ENCODE results near the gene RCBTB1.

RCBTB1 gene

DNA sequence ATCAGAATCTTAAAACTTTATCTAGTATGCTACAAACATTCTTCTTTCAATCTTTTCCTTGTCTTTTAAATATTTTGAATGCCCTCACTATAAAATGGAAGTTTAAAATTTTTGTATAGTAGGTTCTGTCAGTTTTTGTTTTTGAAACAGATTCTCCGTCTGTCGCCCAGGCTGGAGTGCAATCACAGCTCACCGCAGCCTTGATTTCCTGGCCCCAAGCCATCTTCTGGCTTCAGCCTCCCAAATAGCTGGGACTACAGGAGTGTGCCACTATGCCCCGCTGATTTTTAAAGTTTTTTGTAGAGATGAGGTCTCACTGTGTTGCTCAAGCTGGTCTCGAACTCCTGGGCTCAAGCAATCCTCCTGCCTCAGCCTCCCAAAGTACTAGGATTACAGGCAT is 68.9 kb downstream of the RCBTB1 start:
- no peak for DNase-seq (ENCODE audit: low spot score)

DNA sequence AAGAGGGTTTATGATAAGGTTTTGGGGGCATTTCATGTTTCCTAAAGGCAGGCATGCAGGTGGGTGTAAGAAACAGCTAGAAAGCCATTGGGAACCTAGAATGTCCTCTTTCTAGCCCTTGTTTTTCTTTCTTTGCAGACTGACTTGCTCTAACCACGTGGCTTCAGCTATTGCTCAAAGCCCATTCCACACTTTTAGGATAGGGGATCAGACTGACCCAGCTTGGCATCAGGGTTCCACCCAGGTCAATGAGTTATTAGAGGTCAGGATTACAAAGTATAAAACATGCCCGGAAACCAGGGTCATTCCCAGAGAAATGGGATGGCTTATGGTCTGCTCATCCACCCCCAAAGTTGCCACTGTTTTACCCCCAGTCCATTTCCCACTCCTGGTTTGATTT is 72.8 kb downstream of the RCBTB1 start:
- no peak for DNase-seq (ENCODE audit: low spot score)

DNA sequence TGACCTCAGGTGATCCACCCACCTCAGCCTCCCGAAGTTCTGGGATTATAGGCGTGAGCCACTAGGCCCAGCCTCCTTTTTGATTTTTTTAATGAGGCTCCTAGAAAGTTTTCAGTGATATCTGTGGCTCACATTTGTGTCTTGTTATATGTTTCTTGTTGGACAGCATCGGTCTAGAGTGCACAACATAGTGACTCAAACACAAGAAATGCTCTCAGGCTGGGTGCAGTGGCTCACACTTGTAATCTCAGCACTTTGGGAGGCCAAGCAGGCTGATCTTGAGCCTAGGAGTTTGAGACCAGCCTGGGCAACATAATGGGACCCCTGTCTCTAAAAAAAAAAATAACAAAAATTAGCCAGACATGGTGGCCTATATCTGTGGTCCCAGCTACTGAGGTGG is 81.4 kb downstream of the RCBTB1 start:
- no peak for DNase-seq (ENCODE audit: low spot score)

DNA sequence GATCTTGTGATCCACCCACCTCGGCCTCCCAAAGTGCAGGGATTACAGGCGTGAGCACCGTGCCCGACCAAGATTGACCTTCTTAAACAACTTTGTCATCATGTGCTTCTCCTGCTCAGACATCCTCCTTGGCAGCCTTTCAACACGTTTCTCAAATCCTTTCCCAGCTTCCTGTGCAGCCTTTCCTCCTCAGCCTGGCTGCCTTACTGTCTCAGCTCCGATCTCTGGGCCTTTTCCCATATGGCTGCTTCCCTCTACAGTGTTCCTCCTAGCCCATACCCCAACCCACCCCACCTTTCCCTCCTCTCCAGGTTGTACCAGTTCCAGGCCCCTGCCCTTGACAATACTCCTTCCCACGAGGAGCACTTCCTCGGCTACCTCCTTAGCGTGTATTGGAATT is 82.4 kb downstream of the RCBTB1 start:
- DNase-seq (ENCODE audit: low spot score) = no peak

DNA sequence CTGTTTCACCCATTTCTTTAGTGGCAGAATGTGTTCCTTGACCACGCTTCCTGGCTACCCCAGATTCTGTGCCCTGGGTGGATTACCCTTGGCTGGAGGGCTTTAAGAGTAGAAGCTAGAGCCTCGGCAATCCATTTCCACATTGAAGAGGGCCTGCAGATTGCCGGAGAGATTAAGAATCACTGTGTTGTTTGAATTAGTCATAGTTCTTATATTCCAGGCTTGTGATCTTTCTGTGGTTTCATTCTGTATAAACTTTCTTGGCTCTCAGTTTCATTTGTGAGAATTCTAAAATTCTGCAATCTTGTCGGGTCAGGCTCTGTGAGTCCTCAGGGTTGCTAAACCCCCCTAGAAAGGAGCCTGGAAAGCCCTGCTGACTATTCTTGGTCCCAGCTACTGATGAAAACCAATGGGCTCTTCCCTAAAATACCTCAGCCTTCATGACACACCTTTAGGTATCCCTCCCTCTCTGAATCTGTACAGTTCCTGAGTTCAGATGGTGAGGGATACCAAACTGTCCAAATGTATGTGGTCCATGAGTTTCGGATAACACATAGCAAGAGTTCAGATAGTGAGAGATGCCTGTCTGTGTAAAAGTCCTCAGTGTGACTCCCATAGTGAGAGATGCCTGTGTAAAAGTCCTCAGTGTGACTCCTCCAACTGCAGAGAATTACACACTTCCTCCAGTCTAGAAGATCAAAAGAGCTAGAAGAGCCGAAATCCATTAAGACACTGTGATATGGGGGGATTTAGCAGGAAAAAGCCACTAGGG is 85.3 kb downstream of the RCBTB1 start:
- peak; percentile 27 for DNase-seq (ENCODE audit: low spot score)

DNA sequence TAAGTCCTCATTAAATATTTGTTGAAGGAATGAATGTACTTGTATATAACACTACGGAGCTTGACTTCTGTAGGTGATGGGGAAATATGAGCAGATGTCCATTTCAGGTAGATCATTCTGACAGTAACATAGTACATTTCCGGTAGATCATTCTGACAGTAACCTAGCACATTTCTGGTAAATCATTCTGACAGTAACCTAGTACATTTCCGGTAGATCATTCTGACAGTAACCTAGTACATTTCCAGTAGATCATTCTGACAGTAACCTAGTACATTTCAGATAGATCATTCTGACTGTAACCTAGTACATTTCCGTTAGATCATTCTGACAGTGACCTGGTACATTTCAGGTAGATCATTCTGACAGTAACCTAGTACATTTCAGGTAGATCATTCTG is 87.2 kb downstream of the RCBTB1 start:
- DNase-seq (ENCODE audit: low spot score) = no peak

DNA sequence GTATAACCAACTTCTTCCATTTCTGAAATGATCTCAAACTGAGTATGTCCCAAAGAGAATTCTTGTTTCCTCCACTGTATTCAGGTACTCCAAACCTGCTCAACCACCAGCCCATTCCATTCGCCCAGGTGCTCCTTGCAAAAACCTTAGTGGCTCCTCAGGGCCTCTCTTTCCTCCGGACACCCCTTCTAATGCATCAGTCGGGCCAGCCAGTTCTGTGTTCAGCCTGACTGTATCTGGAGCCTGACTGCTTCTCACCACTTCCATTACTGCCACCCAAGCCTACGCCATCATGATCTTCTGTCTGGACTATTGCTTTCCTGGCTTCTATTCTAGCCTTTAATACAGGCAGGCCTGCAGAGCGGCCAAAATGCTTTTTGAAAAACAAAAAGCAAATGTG is 88.1 kb downstream of the RCBTB1 start:
- no peak for DNase-seq (ENCODE audit: low spot score)

- peak; percentile 58 for DNase-seq (ENCODE audit: low spot score)
Observed at GRCh38 chr13:49496837-49497236, 88.5 kb downstream of the RCBTB1 start.

DNA sequence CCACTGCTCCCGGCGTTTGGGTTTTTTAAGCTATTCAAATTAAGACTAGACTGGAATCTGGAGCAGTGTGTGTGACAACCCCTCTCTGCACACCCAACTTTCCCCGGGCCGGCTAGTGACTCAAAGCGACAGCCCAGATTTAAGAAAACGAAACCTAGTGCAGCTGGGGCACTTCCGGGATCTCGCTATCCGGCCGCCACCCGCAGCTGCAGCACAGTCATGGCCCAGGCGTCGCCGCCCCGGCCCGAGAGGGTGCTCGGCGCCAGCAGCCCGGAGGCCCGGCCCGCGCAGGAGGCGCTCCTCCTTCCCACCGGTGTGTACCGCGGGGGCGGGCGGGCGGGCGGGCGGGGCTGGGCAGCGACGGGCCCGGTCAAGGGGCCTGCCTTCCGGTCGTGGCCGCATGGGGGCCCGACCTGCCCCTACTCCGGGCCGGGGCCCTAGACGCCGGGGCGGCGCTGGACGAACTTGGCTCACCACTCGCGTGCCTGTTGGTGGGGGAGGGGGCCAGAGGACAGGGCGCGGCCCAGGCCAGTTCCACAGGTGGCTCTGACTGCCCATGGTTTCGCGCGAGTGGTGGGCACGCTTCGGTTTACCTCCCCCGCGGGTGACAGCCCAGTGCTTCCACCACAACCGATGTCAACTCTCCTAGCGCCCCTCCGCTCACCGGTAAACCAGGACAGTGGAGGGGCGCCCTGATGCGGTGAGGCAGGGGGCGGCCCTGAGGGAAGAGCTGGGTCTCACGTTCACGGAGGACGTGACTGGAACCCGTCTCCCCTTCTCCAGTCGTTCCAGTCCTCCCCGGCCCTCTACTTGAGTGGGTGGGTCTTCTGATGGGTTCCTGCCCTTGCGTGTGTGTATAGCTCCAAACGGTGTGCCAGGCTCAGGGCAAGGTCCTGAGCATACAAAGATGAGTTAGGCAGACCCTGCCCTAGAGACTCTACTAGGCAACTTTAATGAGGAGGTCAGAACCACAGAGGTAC is 89.3 kb downstream of the RCBTB1 start, which contains the start of gene PHF11:
PHF11 (plus strand) TSS at position 171 of the 980 bp plus-strand sequence; CDS start at position 220, 49 bp downstream.
- peak; percentile 91 for DNase-seq (ENCODE audit: low spot score)

- DNase-seq (ENCODE audit: low spot score) = no peak
Observed at GRCh38 chr13:49494645-49495044, 90.7 kb downstream of the RCBTB1 start.

GRCh38 chr13:49488563-49488962 is 96.8 kb downstream of the RCBTB1 start:
- DNase-seq (ENCODE audit: low spot score) = no peak

Data from CD4-positive, alpha-beta T cell treated with Interleukin-2 at 100 ng/mL for 4 hours (primary cell).